ENCODE results near the gene EIPR1.

EIPR1 gene

DNA sequence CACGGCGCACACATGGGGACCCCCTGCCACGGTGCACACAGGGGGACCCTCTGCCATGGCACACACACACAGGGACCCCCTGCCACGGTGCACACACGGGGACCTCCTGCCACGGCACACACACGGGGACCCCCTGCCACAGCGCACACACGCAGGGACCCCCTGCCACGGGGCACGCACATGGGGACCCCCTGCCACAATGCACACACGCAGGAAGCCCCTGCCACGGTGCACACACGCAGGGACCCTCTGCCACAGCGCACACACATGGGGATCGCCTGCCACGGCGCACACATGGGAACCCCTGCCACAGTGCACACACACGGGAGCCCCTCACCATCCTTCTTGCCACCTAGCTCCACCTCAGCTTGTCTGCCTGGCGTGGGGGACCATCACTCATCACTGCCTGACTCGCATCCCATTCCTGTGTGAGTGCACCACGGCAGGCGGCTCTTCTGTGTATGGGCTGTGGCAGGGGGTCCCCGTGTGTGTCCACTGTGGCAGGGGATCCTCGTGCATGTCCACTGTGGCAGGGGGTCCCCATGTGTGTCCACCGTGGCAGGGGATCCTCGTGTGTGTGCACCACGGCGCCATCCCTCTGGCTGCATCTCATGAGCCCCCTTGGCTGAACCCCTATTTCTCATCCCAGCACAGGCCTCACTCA, 206.7 kb downstream of the EIPR1 start:
- no peaks in the 10 kb centered on the region for H3K9me3 ChIP-seq (ENCODE audit: control insufficient read depth, low read length)
- H3K4me1 ChIP-seq (ENCODE audit: control insufficient read depth, insufficient read depth, low read length): peaks cover 6% of the 10 kb centered on the region
- no peak overlapping the region for H3K4me3 ChIP-seq (ENCODE audit: low read length)
- H3K36me3 ChIP-seq (ENCODE audit: control insufficient read depth, insufficient read depth, low read length): no peaks in the 10 kb centered on the region
- H3K27me3 ChIP-seq (ENCODE audit: control insufficient read depth, insufficient read depth, low read length): no peaks in the 10 kb centered on the region
- H3K9ac ChIP-seq (ENCODE audit: low read length): no peak overlapping the region

DNA sequence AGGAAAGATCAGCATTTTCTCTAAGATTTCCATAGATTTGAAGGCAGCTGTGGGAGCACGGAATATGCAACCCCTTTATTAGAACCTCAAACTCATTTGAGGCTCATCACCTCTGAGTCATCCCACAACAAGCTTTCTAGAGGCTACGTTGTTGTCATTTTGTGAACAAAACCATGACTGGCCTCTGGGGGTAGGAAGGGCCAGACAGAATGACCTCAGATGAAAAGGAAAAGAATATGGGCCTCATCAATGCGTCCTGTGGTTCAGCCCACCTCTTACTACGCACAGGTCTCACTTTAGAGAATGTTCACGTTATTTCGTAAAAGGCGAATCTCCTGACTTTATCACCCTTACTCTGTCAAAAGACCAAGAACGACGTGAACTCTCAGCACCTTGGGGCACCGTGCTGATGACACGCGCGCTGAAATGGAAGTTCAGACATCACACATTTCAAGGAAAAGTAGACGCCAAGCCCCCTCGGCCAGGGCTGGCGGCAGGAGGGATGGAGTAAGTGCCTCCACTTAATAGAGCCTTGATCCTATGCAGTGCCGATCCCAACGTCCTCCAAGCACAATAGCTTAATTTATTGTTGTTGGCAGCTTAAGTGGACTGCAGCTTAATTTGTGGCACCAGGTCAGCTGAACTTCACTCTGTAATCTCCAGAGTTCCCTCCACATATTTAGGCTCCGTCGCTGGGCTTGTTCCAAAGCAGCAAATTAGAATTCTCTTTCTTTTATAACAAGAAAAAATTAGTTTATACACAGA, 208.3 kb downstream of the EIPR1 start:
- H3K4me3 ChIP-seq (ENCODE audit: low read length): no peak overlapping the region
- no peaks in the 10 kb centered on the region for H3K9me3 ChIP-seq (ENCODE audit: control insufficient read depth, low read length)
- no peaks in the 10 kb centered on the region for H3K36me3 ChIP-seq (ENCODE audit: control insufficient read depth, insufficient read depth, low read length)
- no peak overlapping the region for H3K9ac ChIP-seq (ENCODE audit: low read length)
- H3K4me1 ChIP-seq (ENCODE audit: control insufficient read depth, insufficient read depth, low read length): peaks cover 6% of the 10 kb centered on the region
- no peaks in the 10 kb centered on the region for H3K27me3 ChIP-seq (ENCODE audit: control insufficient read depth, insufficient read depth, low read length)

DNA sequence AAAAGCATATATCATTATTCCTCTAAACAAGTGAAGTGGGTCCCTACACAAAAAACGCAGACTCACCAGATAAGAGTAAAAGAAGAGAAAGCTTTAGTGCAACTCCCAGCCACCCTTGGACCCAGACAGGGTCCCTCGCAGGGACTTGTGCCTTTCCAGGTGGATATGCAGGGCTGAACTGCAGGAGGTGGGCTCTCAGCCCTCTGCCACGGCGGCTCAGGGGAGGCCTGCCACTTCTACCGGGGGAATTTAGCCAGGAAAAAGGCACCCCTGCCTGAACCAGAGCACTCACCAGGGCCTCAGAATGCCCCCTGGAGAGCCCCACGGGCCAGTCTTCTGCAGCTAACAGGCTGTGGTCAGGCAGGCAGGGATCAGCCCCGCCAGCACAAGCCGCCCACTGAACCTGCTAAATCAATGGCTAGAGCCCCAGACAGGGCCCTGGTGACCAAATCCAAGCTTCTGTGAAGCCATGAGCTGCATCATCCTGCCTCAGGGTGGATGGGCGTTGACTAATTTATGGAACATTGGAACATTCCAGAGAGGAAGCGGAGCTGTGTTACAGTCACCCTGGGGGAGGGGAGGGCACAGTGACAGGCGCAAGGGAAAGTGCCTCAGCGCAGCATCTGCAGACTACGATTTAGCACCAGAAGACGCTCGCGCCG, 209.3 kb downstream of the EIPR1 start:
- no peaks in the 10 kb centered on the region for H3K36me3 ChIP-seq (ENCODE audit: control insufficient read depth, insufficient read depth, low read length)

DNA sequence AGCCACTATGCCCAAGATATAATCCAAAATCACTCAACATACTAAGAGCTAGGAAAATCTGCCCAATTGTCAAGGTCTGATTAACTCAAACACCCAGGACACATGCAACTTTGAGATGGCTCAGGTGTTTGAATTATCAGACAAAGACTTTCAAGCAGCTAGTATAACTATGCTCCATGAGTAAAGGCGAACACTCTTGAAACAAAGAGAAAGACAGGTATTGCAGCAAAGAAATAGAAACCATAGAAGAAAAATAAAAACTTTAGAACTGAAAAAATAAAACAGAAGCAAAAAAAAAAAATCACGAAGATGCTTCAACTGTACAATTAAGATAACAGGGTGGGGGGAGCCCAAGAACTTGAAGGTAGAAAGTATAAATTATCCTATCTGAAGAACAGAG, 214.2 kb downstream of the EIPR1 start:
- H3K9ac ChIP-seq (ENCODE audit: low read length): no peak overlapping the region
- H3K4me1 ChIP-seq (ENCODE audit: control insufficient read depth, insufficient read depth, low read length): no peaks in the 10 kb centered on the region
- no peak overlapping the region for H3K4me3 ChIP-seq (ENCODE audit: low read length)
- H3K27me3 ChIP-seq (ENCODE audit: control insufficient read depth, insufficient read depth, low read length): no peaks in the 10 kb centered on the region
- no peaks in the 10 kb centered on the region for H3K36me3 ChIP-seq (ENCODE audit: control insufficient read depth, insufficient read depth, low read length)
- H3K9me3 ChIP-seq (ENCODE audit: control insufficient read depth, low read length): no peaks in the 10 kb centered on the region

More for the DNA sequence above, 209.3 kb downstream of the EIPR1 start:
- Histone ChIP-seq H3K9ac (ENCODE audit: low read length) (no peak overlapping the region), H3K9me3 (ENCODE audit: control insufficient read depth, low read length) (no peaks in the 10 kb centered on the region), H3K27me3 (ENCODE audit: control insufficient read depth, insufficient read depth, low read length) (no peaks in the 10 kb centered on the region), H3K4me1 (ENCODE audit: control insufficient read depth, insufficient read depth, low read length) (peaks cover 6% of the 10 kb centered on the region), H3K4me3 (ENCODE audit: low read length) (no peak overlapping the region)

DNA sequence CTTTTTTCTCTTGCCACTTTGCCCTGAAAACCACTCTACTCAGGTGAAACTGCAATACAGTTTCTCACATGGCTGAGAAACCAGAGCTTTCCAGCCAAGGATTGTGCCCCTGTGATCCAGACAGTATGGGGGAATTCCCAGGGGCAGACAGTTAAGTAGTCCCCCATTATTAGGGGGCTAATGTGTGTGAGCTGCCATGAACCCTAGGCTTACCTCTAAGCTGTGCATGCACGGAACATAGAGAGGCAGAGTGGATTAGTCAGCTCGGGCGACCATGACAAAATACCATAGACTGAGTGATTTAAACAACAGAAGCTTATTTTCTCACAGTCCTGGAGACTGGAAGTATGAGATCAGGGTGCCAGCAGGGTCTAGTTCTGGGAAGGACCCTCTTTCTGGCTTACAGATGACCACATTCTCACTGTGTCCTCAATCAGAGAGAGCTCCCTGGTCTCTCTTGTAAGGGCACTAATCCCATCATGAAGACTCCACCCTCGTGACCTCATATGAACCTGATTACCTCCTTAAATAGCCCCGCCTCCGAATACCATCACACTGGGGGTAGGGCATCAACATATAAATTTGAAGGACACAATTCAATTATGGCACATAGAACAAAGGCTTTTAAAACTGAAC, 215.1 kb downstream of the EIPR1 start:
- Histone ChIP-seq H3K36me3 (ENCODE audit: control insufficient read depth, insufficient read depth, low read length) (no peaks in the 10 kb centered on the region), H3K27me3 (ENCODE audit: control insufficient read depth, insufficient read depth, low read length) (no peaks in the 10 kb centered on the region), H3K9ac (ENCODE audit: low read length) (no peak overlapping the region), H3K4me3 (ENCODE audit: low read length) (no peak overlapping the region), H3K9me3 (ENCODE audit: control insufficient read depth, low read length) (no peaks in the 10 kb centered on the region), H3K4me1 (ENCODE audit: control insufficient read depth, insufficient read depth, low read length) (no peaks in the 10 kb centered on the region)

DNA sequence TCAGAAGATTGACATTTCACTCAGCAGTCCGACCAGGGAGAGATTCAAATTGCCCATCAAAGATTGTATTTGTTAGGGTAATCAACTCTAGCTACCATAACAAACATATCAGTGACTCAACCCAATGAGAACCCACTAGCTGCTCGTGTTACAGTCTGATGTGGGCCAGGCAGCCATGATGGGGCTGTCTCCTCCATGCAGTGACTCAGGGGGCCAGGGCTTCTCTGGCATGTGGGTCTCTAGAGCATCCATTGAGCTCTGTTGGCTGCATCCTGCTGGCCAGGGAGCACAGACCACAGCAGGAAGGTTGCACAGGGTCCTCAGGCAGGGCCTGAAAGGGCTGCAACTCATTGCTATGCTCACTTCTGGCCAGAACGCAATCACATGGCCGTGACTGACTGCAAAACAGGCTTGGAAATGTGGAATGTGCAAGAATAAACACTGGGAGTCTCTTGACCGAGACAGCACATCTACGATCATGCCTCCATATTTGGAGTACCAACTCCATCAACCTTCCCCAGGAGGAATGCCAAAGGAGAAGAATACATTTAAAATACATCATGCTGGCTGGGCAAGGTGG, 216.8 kb downstream of the EIPR1 start:
- H3K27me3 ChIP-seq (ENCODE audit: control insufficient read depth, insufficient read depth, low read length): no peaks in the 10 kb centered on the region
- H3K9me3 ChIP-seq (ENCODE audit: control insufficient read depth, low read length): no peaks in the 10 kb centered on the region
- H3K9ac ChIP-seq (ENCODE audit: low read length): no peak overlapping the region
- no peaks in the 10 kb centered on the region for H3K4me1 ChIP-seq (ENCODE audit: control insufficient read depth, insufficient read depth, low read length)
- H3K36me3 ChIP-seq (ENCODE audit: control insufficient read depth, insufficient read depth, low read length): no peaks in the 10 kb centered on the region
- H3K4me3 ChIP-seq (ENCODE audit: low read length): no peak overlapping the region

DNA sequence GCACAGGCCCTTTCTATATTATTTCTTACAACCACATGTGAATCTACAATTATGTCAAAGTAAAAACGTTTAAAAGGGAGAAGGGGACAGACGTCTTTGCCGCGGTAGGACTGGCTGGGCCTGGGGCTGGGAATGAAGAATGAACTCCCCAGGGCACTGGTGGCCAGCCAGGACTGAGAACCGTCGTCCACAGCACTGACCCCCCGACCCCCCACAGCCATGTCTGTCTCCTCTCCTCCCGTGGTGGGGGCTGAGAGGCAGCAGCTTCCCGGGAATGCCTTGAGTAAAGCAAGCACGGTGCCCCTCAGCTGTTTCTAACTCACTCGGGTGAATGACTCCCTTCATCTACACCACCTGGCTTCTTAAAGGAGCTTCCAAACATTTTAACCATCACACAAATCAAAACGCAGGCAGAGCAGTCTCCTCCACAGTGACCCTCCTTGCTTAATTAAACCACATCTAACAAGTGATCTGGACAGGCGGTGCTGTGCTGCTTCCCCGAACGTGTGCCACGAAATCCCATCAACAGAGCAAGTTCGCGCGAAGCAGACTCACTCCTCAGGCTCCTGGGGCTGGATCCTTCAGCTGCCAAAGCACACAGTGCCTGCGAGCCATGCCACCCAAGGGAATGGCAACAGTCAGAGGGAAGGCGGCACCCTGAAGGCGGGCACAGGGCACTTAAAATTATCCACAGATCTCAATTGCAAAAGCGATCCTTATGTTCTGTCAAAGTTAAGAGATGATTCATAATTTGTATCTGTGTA, 217.7 kb downstream of the EIPR1 start:
- H3K36me3 ChIP-seq (ENCODE audit: control insufficient read depth, insufficient read depth, low read length): no peaks in the 10 kb centered on the region
- H3K4me3 ChIP-seq (ENCODE audit: low read length): no peak overlapping the region
- H3K27me3 ChIP-seq (ENCODE audit: control insufficient read depth, insufficient read depth, low read length): no peaks in the 10 kb centered on the region
- H3K9ac ChIP-seq (ENCODE audit: low read length): no peak overlapping the region
- H3K4me1 ChIP-seq (ENCODE audit: control insufficient read depth, insufficient read depth, low read length): no peaks in the 10 kb centered on the region
- no peaks in the 10 kb centered on the region for H3K9me3 ChIP-seq (ENCODE audit: control insufficient read depth, low read length)

DNA sequence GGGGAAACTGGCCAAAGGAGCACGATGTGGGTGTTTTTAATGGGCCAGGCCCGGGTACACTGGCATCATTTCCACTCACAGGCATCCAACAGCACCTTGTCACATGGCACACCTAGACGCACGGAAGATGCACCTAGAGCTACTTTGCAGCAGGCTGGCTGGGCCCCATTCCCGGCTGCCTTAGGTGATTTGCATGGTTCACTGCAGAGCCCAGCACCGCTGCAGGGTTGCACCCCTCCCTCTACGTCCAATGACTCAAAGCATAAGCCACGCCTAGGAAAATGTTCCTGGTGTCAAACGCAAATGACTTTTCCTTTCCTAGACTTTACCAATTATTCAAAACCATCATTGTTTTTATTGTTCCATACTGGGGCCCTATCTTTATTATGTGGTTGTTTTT, 222.9 kb downstream of the EIPR1 start:
- Histone ChIP-seq H3K36me3 (ENCODE audit: control insufficient read depth, insufficient read depth, low read length) (no peaks in the 10 kb centered on the region), H3K9me3 (ENCODE audit: control insufficient read depth, low read length) (no peaks in the 10 kb centered on the region)

DNA sequence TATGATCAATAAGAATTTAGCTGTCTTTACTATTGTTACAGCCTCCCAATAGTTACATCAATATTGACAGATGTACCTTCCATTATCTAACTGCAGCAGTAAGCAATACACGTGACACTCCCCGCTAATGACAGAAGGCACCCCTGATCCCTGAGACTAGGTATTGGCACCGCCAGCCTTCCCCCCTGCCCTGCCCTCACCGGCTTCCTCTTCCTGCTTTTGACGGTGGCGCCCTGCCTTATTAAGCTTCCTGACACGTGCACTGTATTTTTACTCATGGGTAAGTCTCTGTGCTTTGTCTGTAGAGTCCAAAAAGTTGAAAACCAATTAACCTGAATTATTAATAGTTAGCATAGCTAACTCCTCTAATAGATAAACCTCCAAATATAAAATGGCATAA, 223.5 kb downstream of the EIPR1 start:
- Histone ChIP-seq H3K36me3 (ENCODE audit: control insufficient read depth, insufficient read depth, low read length) (no peaks in the 10 kb centered on the region), H3K9me3 (ENCODE audit: control insufficient read depth, low read length) (no peaks in the 10 kb centered on the region), H3K4me3 (ENCODE audit: low read length) (no peak overlapping the region), H3K9ac (ENCODE audit: low read length) (no peak overlapping the region), H3K4me1 (ENCODE audit: control insufficient read depth, insufficient read depth, low read length) (no peaks in the 10 kb centered on the region), H3K27me3 (ENCODE audit: control insufficient read depth, insufficient read depth, low read length) (no peaks in the 10 kb centered on the region)

More for the DNA sequence above, 222.9 kb downstream of the EIPR1 start:
- Histone ChIP-seq H3K4me1 (ENCODE audit: control insufficient read depth, insufficient read depth, low read length) (no peaks in the 10 kb centered on the region), H3K9ac (ENCODE audit: low read length) (no peak overlapping the region), H3K27me3 (ENCODE audit: control insufficient read depth, insufficient read depth, low read length) (no peaks in the 10 kb centered on the region), H3K4me3 (ENCODE audit: low read length) (no peak overlapping the region)

DNA sequence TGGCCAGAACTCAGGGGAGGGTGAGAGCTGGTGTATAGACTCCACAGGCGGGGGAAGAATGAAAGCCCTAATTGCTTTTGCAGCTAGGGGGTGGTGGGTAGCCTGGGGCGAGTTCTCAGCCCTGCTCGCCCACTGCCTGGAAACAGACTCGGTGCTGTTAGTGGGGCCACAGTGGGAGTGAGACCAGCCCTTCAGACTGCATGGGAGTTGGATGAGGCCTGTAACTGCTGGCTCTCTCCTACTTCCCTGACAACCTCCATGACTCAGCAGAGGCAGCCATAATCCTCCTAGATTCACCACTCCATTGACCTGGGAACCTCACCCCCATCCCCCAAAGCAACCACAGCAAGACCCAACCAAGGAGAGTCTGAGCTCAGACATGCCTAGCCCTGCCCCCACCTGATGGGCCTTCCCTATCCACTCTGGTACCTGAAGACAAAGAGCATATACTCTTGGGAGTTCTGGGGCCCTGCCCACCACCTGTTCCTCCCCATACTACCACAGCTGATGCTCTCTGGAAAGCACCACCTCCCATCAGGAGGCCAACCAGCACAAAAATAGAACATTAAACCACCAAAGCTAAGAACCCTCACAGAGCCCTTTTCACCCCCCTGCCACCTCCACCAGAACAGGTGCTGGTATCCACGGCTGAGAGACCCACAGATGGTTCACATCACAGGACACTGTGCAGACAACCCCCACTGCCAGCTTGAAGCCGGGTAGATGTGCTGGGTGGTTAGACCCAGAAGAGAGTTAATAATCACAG, 226.3 kb downstream of the EIPR1 start:
- Histone ChIP-seq H3K4me1 (ENCODE audit: control insufficient read depth, insufficient read depth, low read length) (no peaks in the 10 kb centered on the region), H3K4me3 (ENCODE audit: low read length) (no peak overlapping the region), H3K9me3 (ENCODE audit: control insufficient read depth, low read length) (no peaks in the 10 kb centered on the region), H3K27me3 (ENCODE audit: control insufficient read depth, insufficient read depth, low read length) (no peaks in the 10 kb centered on the region), H3K36me3 (ENCODE audit: control insufficient read depth, insufficient read depth, low read length) (no peaks in the 10 kb centered on the region), H3K9ac (ENCODE audit: low read length) (no peak overlapping the region)

All from mucosa of stomach (tissue), 1 donor.